ENCODE results near the gene MFF.

- TF ChIP-seq RAD21 (IDR thresholded peaks at IDR 0.05; ENCODE audit: low read length) (no peak), POLR2A (IDR thresholded peaks at IDR 0.05; ENCODE audit: low read depth, low read length) (no peak), MXI1 (IDR thresholded peaks at IDR 0.05; ENCODE audit: borderline replicate concordance, low read depth, low read length) (no peak)
Measured at GRCh38 chr2:227337442-227337841, 12.4 kb downstream of the MFF start.
